Erythroblast (primary cell): Measurements from ENCODE around the gene SLF2.

Experiments
- GATA1 ChIP-seq: IDR thresholded peaks from 2 replicates; pipeline ENCODE4 v1.6.1; 2011; ENCODE audit warnings: low read depth, mild to moderate bottlenecking, control low read depth, low read length, moderate library complexity
- POLR2A ChIP-seq: IDR thresholded peaks from 2 replicates; pipeline ENCODE4 v1.6.1; 2011; ENCODE audit warnings: mild to moderate bottlenecking, low read length

DNA sequence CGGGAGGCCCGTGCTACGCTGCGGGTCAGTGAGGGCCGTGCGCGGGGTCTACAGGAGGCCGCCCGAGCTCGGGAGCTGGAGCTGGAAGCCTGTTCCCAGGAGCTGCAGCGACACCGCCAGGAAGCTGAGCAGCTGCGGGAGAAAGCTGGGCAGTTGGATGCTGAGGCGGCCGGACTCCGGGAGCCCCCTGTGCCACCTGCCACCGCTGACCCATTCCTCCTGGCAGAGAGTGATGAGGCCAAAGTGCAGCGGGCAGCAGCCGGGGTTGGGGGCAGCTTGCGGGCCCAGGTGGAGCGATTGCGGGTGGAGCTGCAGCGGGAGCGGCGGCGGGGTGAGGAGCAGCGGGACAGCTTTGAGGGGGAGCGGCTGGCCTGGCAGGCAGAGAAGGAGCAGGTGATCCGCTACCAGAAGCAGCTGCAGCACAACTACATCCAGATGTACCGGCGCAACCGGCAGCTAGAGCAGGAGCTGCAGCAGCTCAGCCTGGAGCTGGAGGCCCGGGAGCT, 93.9 kb downstream of the SLF2 start:
- TF ChIP-seq POLR2A (no peak), GATA1 (no peak)
